Placental epithelial cell (primary cell): ENCODE results near the gene FA2H. TPM values are rescaled to one million over a fixed set of nuclear protein-coding genes. Genes with fewer than 3 reads are reported as not detected.

Source experiments
- total RNA-seq: library from RNA; depleted of rRNA; stranded (reverse); fragments of >200 nt; gene quantifications from 2 replicates; pipeline ENCODE4 v1.2.3, GENCODE V29; 2012

Gene FA2H
- total RNA-seq = not detected in 2 replicates

GRCh38 chr16:74774223-74775139, at the start of gene FA2H:
Gene FA2H (minus strand): TSS chr16:74774820. CDS start chr16:74774755, 65 bp downstream.

GRCh38 chr16:74700438-74701225, 74.0 kb downstream of the FA2H start, which contains the start of gene MLKL:
Gene MLKL (minus strand): TSS chr16:74700862. CDS start chr16:74695757, 5,105 bp downstream.

GRCh38 chr16:74666425-74667254, 108.0 kb downstream of the FA2H start, which contains the start of gene RFWD3:
Gene RFWD3 (minus strand): TSS chr16:74666877. CDS start chr16:74661449, 5,428 bp downstream.

Other genes with a start within 250 kb of the FA2H start
- gene GLG1, start 167.7 kb downstream of the FA2H start, total RNA-seq = 143 and 146 TPM in 2 replicates
- 22.2 and 25.9 TPM in 2 replicates for gene RFWD3, start 107.9 kb downstream of the FA2H start, total RNA-seq
- gene MLKL, start 74.0 kb downstream of the FA2H start, total RNA-seq = 1.2 and 4.1 TPM in 2 replicates
- gene WDR59, start 210.3 kb upstream of the FA2H start, total RNA-seq = 18.2 and 32.2 TPM in 2 replicates
- gene ZNRF1, start 224.2 kb upstream of the FA2H start, total RNA-seq = 10.6 and 15.8 TPM in 2 replicates